Motor neuron (in vitro differentiated cells): ENCODE data around the gene MRPL52. TPM values are rescaled to one million over a fixed set of nuclear protein-coding genes. Genes with fewer than 3 reads are reported as not detected.
A peak's percentile ranks its signal among the peaks of the same experiment; 100 is the strongest.
"Not testable (repeated sequence)": the region's sequence is repeated elsewhere in the genome, so short reads cannot be mapped to it uniquely, and the experiment has no call there.

Experiments used
- ATAC-seq, 8 experiments: fragments of 200-7000 bp; cut with Tn5 transposase; replicated peaks in 6 of 8; 2 replicates each; pipeline ENCODE4 v1.8.0; 2021; ENCODE audit warnings: mild to moderate bottlenecking in 8 of 8, moderate library complexity in 8 of 8
- H3K27ac ChIP-seq, 2 donors: fragments of 250-450 bp; sonication (Bioruptor Pico); 2 replicates each; pipeline ENCODE4 v1.9.0; 2021; ENCODE audit warnings: antibody characterized with exemption in 2 of 2, mild to moderate bottlenecking in 2 of 2, moderate library complexity in 1 of 2
- H3K4me1 ChIP-seq, 2 donors: fragments of 250-450 bp; sonication (Bioruptor Pico); replicated peaks in 1 of 2; 2 replicates each; pipeline ENCODE4 v1.6.1; 2021; ENCODE audit warnings: antibody characterized with exemption in 2 of 2, mild to moderate bottlenecking in 2 of 2, moderate library complexity in 1 of 2
- H3K4me3 ChIP-seq, 5 donors: fragments of 250-450 bp; sonication (Bioruptor Pico); 2 replicates each; pipeline ENCODE4 v1.9.0; 2021; ENCODE audit warnings: antibody characterized with exemption in 5 of 5, mild to moderate bottlenecking in 5 of 5, moderate library complexity in 4 of 5
- WGBS, 10 experiments: fragments of 450-650 bp; shearing (Covaris generic); methylation state at CpG; one replicate each; pipeline ENCODE4 v1.0.0; 2022; 5-methylcytosine and 5-hydroxymethylcytosine counted together
- in situ Hi-C, 9 experiments: fragments of 400-800 bp; cut with MboI; loops; one replicate each; pipeline ENCODE4 v1.15.0; 2021; ENCODE audit warnings: low sequenced_read_pairs in 9 of 9, low pct_unique_long_range_greater_than_20kb in 2 of 9; ENCODE audit not compliant: unreplicated experiment in 9 of 9
- total RNA-seq, 8 experiments: library from RNA; unstranded; fragments of 300-600 nt; gene quantifications; 2 replicates each; pipeline versions ENCODE4 v1.2.3 to v1.2.4, GENCODE V29; 2022

The MRPL52 gene
- total RNA-seq, 8 experiments from 2014 or later, result 60.7 to 112 (median 87.1) TPM

DNA sequence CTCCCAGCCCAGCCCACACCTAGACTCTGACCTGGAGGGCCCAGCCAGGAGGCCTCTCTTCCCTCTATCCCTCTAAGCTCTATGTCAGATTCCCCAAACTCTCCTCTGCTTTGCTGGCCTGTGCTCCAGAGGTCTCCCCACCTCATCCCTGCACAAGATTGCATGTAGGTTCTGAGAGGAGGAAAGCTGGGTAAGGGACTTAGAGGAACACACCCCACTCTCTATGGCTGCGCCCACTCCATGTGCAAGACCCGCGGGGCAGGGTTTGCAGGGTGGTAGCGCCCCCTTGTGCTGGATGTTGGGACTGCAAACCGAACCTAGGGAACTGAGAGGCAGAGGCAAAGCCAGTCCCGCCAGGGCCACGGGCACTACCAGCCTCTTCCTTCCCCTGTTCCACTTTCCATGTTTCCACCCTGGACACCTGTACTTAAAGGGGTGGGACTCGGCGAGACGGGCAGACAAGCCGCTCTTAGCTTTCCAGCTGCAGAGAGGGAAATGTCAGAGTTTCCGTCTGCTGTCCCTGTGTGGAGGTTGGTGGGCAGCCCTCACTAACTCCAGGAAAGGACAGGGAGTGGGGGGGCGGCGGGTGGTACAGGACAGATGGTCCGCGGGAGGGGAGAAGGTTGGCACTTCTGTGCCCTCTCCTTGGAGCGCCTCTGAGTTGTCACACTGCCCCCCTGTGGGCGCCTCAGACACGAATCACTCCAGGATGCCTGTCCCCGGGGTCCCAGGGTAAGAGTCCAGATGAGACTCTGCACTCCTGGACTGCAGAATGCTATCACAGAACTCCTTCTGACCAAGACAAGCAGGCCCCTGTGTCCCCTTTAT is 23.5 kb downstream of the MRPL52 start:
- no peak overlapping the region for H3K27ac ChIP-seq
- 0 to 8% (median 5%) methylated on average over 2 to 5 of the region's 20 CpGs; no CpG with 5 or more reads in 6 of the 10 experiments for WGBS, 10 experiments
- peak; percentile 9 to 93 (median 90) for ATAC-seq
- in situ Hi-C loops, result loop anchor here in 8 of 9 experiments (25.0 kb wide), 3 partner anchors 266 to 466 kb away; partner anchors contain the start of genes ABHD4 (in 1 of the 8) and DAD1 (in 1 of the 8)
- peak overlapping the region; percentile 12 to 35 (median 28) for H3K4me3 ChIP-seq
- H3K4me1 ChIP-seq, result peaks cover 2 to 3% of the 10 kb centered on the region in 2 donors

- H3K4me1 ChIP-seq, ATAC-seq, H3K4me3 ChIP-seq, H3K27ac ChIP-seq: not testable (repeated sequence)
- in situ Hi-C loops, result loop anchor here in 8 of 9 experiments (25.0 kb wide), 3 partner anchors 267 to 467 kb away; partner anchors contain the start of genes ABHD4 (in 1 of the 8) and DAD1 (in 1 of the 8)
- WGBS, 10 experiments, result 60 to 100% (median 87%) methylated on average over 1 to 10 of the region's 11 CpGs; no CpG with 5 or more reads in 3 of the 10 experiments
Measured at GRCh38 chr14:22854296-22854695, 24.6 kb downstream of the MRPL52 start.

- 60 to 90% (median 83%) methylated on average over 1 to 6 of the region's 8 CpGs; no CpG with 5 or more reads in 1 of the 10 experiments for WGBS, 10 experiments
- H3K4me3 ChIP-seq, result no peak overlapping the region
- in situ Hi-C loops, result loop anchor here in 8 of 9 experiments (25.0 kb wide), 3 partner anchors 268 to 468 kb away; partner anchors contain the start of genes ABHD4 (in 1 of the 8) and DAD1 (in 1 of the 8)
Measured at GRCh38 chr14:22854963-22855724, 25.5 kb downstream of the MRPL52 start.

GRCh38 chr14:22856428-22856827 is 26.7 kb downstream of the MRPL52 start:
- no peak overlapping the region for H3K27ac ChIP-seq
- 73 to 100% (median 98%) methylated on average over 1 to 5 of the region's 5 CpGs; no CpG with 5 or more reads in 2 of the 10 experiments for WGBS, 10 experiments
- no peak for ATAC-seq
- in situ Hi-C loops, result loop anchor here in 8 of 9 experiments (25.0 kb wide), 3 partner anchors 269 to 469 kb away; partner anchors contain the start of genes ABHD4 (in 1 of the 8) and DAD1 (in 1 of the 8)
- no peak overlapping the region for H3K4me3 ChIP-seq
- peaks cover 0 to 2% of the 10 kb centered on the region in 2 donors for H3K4me1 ChIP-seq

More at GRCh38 chr14:22854963-22855724, 25.5 kb downstream of the MRPL52 start:
- H3K4me1 ChIP-seq, result peaks cover 0 to 2% of the 10 kb centered on the region in 2 donors
- H3K27ac ChIP-seq, result no peak overlapping the region
- no peak for ATAC-seq

DNA sequence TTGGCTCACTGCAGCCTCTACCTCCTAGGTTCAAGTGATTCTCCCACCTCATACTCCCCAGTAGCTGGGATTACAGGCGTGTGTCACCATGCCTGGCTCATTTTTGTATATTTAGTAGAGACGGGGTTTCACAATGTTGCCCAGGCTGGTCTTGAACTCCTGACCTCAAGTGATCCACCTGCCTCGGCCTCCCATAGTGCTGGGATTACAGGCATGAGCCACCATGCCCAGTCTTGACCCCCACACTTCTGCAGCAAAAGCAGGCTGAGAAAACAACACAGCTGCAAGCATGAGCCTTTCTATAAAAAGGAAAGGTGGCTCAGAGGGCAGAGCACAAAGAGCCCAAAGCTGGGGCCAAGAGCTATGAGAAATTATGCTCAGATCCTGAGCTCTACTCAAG is 30.7 kb downstream of the MRPL52 start:
- H3K27ac ChIP-seq, H3K4me3 ChIP-seq, H3K4me1 ChIP-seq, ATAC-seq: not testable (repeated sequence)
- in situ Hi-C loops, result loop anchor here in 8 of 9 experiments (25.0 kb wide), 3 partner anchors 273 to 473 kb away; partner anchors contain the start of genes ABHD4 (in 1 of the 8) and DAD1 (in 1 of the 8)
- WGBS, 10 experiments, result 20 to 100% (median 67%) methylated on average over 1 to 3 of the region's 3 CpGs; no CpG with 5 or more reads in 4 of the 10 experiments

DNA sequence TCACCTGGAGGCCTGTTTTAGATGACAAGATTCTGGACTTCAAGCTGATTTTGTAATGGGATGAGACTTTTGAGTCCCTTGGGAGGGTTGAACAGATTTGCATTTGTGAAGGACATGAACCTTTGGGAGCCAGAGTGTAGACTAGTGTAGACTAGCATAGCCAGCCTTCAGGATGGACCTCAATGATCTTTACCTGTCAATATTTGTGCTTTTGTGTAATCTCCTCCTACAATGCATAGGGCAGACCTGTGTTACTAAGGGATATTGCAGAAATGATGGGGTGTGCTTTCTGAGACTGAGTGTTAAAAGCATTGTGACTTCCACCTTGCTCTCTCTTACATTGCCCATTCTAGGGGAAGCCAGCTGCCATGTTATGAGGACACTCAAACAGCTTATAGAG is 32.0 kb downstream of the MRPL52 start:
- in situ Hi-C loops, result loop anchor here in 8 of 9 experiments (25.0 kb wide), 3 partner anchors 274 to 474 kb away; partner anchors contain the start of genes ABHD4 (in 1 of the 8) and DAD1 (in 1 of the 8)
- Histone ChIP-seq H3K27ac (no peak overlapping the region), H3K4me1 (no peaks in the 10 kb centered on the region), H3K4me3 (no peak overlapping the region)
- no peak for ATAC-seq

- Histone ChIP-seq H3K27ac (no peak overlapping the region), H3K4me3 (no peak overlapping the region), H3K4me1 (no peaks in the 10 kb centered on the region)
- WGBS, 10 experiments, result 42 to 100% (median 95%) methylated on average over 1 to 3 of the region's 4 CpGs; no CpG with 5 or more reads in 2 of the 10 experiments
- ATAC-seq, result no peak
- in situ Hi-C loops, result loop anchor here in 8 of 9 experiments (25.0 kb wide), 3 partner anchors 278 to 478 kb away; partner anchors contain the start of genes ABHD4 (in 1 of the 8) and DAD1 (in 1 of the 8)
Measured at GRCh38 chr14:22864979-22865378, 35.3 kb downstream of the MRPL52 start.

- ATAC-seq, result peak in 2 of 8 experiments; percentile 38 to 47
- in situ Hi-C loops, result loop anchor here in 8 of 9 experiments (25.0 kb wide), 3 partner anchors 278 to 478 kb away; partner anchors contain the start of genes ABHD4 (in 1 of the 8) and DAD1 (in 1 of the 8)
- WGBS, 10 experiments, result 17 to 100% (median 68%) methylated on average over 1 to 6 of the region's 6 CpGs; no CpG with 5 or more reads in 2 of the 10 experiments
- Histone ChIP-seq H3K4me3 (no peak overlapping the region), H3K4me1 (no peaks in the 10 kb centered on the region), H3K27ac (no peak overlapping the region)
Measured at GRCh38 chr14:22865424-22866405, 36.0 kb downstream of the MRPL52 start.

GRCh38 chr14:22866874-22867273 is 37.2 kb downstream of the MRPL52 start:
- WGBS, 10 experiments, result 76 to 100% (median 90%) methylated on average over 1 to 5 of the region's 5 CpGs; no CpG with 5 or more reads in 1 of the 10 experiments
- in situ Hi-C loops, result loop anchor here in 8 of 9 experiments (25.0 kb wide), 3 partner anchors 280 to 480 kb away; partner anchors contain the start of genes ABHD4 (in 1 of the 8) and DAD1 (in 1 of the 8)
- no peak for ATAC-seq
- Histone ChIP-seq H3K27ac (no peak overlapping the region), H3K4me1 (peaks cover 0 to 2% of the 10 kb centered on the region in 2 donors), H3K4me3 (no peak overlapping the region)

DNA sequence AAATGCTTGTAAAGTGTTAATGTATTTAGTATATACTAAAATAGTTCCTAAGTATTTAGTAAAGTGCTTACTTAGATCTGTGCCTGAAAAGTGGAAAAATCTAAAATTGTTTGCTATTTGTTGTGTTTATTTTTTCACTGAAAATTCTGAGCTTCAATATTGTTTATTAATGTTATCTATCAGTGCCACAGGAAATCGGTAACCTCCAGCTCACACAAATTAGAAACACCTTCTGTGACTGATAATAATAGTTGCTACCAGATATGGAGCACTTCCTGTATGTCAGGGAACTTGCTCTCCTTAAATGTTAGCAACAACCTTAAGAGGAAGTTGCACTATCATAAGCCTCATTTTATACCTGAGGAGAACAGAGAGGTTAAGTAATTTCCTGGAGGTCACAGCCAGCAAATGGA is 41.1 kb downstream of the MRPL52 start:
- in situ Hi-C loops, result loop anchor here in 8 of 9 experiments (25.0 kb wide), 3 partner anchors 284 to 484 kb away; partner anchors contain the start of genes ABHD4 (in 1 of the 8) and DAD1 (in 1 of the 8)
- Histone ChIP-seq H3K4me1 (peaks cover 0 to 5% of the 10 kb centered on the region in 2 donors), H3K27ac (no peak overlapping the region), H3K4me3 (peak overlapping the region in 4 of 5 donors; percentile 53 to 88 (median 58))
- no peak for ATAC-seq
- WGBS, 10 experiments, result 0 to 60% (median 13%) methylated on average over 1 of the region's 1 CpG; no CpG with 5 or more reads in 3 of the 10 experiments
